ENCODE measurements around the gene RCOR1. TPM values are rescaled to one million over a fixed set of nuclear protein-coding genes. Genes with fewer than 3 reads are reported as not detected.
"Not testable (repeated sequence)": the region's sequence is repeated elsewhere in the genome, so short reads cannot be mapped to it uniquely, and the experiment has no call there.

Gene RCOR1
- total RNA-seq, 4 donors from 2014 or later, result 11.6 to 15.6 (median 14.0) TPM

DNA sequence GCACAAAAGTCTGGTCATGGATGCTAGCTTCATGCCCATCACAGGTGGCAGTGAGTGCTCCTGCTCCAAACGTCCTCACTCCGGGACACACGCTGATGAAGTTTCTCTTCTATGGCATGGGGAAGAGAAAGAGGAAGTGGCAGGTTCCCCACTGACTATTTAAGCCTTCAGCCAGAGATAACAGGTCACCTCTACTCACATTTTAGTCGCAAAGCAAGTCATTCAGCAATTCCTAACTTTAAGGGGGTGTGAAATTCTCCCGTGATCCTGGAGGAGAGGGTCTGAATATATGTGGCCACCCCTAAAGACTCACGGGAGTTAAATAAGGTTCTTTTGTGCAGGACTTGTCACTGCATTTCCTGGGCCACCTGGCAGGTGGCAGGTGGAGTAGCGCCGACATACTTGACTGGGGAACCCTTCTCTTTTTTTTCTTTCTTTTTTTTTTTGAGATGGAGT, 18.8 kb upstream of the RCOR1 start:
- no peak for ATAC-seq
- 59 to 93% methylated on average over 3 to 8 of the region's 8 CpGs for WGBS, 2 donors (ENCODE audit: low coverage in 1 of 2)
- no peaks in the 10 kb centered on the region for H3K4me1 ChIP-seq
- H3K4me3 ChIP-seq, result no peak overlapping the region
- H3K27ac ChIP-seq, result no peak overlapping the region
- H3K36me3 ChIP-seq, result no peaks in the 10 kb centered on the region
- H3K9me3 ChIP-seq, result no peaks in the 10 kb centered on the region
- TF ChIP-seq EP300 (IDR thresholded peaks at IDR 0.05), result no peak
- TF ChIP-seq, protein P1, sequence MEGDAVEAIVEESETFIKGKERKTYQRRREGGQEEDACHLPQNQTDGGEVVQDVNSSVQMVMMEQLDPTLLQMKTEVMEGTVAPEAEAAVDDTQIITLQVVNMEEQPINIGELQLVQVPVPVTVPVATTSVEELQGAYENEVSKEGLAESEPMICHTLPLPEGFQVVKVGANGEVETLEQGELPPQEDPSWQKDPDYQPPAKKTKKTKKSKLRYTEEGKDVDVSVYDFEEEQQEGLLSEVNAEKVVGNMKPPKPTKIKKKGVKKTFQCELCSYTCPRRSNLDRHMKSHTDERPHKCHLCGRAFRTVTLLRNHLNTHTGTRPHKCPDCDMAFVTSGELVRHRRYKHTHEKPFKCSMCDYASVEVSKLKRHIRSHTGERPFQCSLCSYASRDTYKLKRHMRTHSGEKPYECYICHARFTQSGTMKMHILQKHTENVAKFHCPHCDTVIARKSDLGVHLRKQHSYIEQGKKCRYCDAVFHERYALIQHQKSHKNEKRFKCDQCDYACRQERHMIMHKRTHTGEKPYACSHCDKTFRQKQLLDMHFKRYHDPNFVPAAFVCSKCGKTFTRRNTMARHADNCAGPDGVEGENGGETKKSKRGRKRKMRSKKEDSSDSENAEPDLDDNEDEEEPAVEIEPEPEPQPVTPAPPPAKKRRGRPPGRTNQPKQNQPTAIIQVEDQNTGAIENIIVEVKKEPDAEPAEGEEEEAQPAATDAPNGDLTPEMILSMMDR (IDR thresholded peaks at IDR 0.05), result no peak
- no peak for TF ChIP-seq POLR2AphosphoS5 (IDR thresholded peaks at IDR 0.05)
- no peak for TF ChIP-seq POLR2A (IDR thresholded peaks at IDR 0.05)
- no peaks in the 10 kb centered on the region for H3K27me3 ChIP-seq

DNA sequence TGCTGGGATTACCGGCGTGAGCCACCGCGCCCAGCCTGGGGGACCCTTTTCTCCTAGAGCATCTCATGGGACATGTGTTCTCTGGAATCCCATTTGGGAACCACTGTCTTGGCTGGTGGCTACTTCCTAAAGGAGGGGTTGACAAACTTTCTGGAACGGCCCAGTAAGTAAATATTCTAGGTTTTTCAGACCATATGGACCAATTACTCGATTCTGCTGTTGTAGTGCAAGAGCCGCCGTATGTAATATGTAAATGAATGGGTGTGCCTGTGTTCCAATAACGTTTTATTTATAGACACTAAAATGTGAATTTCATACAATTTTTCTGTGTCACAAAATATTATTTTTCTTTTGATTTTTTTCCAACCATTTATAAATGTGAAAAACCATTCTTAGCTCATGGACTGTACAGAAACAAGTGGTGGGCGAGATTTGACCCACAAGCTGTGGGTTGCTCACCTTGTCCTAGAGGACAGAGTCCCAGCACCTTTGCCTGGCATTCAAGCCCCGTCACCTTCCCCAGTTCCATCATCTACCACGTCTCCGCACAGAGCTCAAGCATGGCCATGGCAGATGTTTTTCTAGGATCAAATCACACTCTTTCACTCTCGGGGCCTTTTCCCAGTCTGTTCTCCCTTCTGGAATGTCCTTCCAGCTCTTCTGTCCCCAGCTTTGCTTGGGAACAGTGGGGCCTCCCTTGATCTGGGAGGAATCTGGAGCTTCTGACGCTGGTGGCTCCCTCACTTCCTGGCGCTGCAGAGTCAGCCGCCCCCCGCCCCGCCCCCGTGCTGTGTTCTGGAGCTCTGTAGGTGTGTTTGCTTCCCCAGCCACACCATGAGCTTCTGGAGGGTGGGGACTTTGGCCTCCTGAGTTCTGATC, 17.9 kb upstream of the RCOR1 start:
- Histone ChIP-seq H3K27ac (no peak overlapping the region), H3K4me1 (no peaks in the 10 kb centered on the region), H3K9me3 (no peaks in the 10 kb centered on the region), H3K27me3 (no peaks in the 10 kb centered on the region), H3K4me3 (no peak overlapping the region), H3K36me3 (no peaks in the 10 kb centered on the region)
- WGBS, 2 donors (ENCODE audit: low coverage in 1 of 2), result 78 to 86% methylated on average over 11 to 12 of the region's 20 CpGs
- TF ChIP-seq POLR2AphosphoS5 (IDR thresholded peaks at IDR 0.05) (no peak), EP300 (IDR thresholded peaks at IDR 0.05) (no peak), POLR2A (IDR thresholded peaks at IDR 0.05) (no peak)
- TF ChIP-seq, protein P1 (IDR thresholded peaks at IDR 0.05), result no peak
- no peak for ATAC-seq

DNA sequence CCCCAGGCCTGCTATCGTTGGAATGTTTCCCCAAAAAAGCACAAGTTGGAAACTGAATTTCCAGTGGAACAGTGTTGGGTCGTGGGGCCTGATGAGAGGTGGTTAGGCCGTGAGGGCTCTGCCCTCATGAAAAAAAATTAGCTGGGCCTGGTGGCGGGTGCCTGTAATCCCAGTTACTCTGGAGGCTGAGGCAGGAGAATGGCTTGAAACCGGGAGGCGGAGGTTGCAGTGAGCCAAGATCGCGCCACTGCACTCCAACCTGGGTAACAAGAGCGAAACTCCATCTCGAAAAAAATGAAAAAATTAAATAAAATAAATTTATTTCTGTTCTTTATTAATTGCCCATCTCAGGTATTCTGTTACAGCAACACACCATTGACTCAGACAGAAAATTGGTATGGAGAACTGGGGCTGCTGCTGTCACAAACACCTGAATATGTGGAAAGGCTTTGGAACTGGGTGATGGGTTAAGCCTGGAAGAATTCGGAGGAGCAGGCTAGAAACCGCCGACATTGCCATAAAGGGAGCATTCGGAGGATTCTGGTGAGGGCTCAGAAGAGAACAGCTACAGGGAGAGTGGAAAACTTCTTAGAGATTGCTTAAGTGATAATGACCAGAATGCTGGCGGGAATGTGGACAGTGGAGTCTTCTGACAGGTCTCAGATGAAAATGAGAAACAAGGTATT, 17.1 kb upstream of the RCOR1 start:
- Histone ChIP-seq H3K27ac (no peak overlapping the region), H3K27me3 (no peaks in the 10 kb centered on the region), H3K4me3 (no peak overlapping the region), H3K4me1 (no peaks in the 10 kb centered on the region), H3K36me3 (no peaks in the 10 kb centered on the region), H3K9me3 (no peaks in the 10 kb centered on the region)
- no peak for ATAC-seq
- WGBS, 2 donors (ENCODE audit: low coverage in 1 of 2), result 62 to 90% methylated on average over 6 to 12 of the region's 15 CpGs
- TF ChIP-seq POLR2AphosphoS5 (IDR thresholded peaks at IDR 0.05), result no peak
- TF ChIP-seq, protein P1 (IDR thresholded peaks at IDR 0.05), result no peak
- TF ChIP-seq POLR2A (IDR thresholded peaks at IDR 0.05), result no peak
- TF ChIP-seq EP300 (IDR thresholded peaks at IDR 0.05), result no peak

DNA sequence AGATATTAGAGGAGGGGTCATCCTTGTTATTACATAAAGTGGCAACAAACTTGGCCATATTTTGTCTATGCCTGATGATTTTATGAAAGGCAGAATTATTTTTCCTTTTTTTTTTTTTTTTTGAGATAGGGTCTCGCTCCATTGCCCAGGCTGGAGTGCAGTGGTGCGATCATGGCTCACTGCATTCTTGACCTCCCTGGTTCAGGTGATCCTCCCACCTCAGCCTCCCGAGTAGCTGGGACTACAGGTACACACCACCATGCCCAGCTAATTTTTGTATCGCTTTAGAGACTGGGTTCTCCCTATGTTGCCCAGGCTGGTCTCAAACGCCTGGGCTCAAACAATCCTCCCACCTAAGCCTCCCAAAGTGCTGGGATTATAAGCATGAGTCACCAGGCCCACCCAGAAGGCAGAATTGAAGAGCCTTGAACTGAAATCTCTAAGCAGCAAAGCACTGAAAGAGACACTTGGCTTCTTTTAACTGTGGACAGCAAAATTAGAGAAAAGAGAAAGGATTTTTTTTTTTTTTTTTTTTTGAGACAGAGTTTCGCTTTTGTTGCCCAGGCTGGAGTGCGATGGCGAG, 16.5 kb upstream of the RCOR1 start:
- H3K36me3 ChIP-seq, H3K27me3 ChIP-seq, H3K27ac ChIP-seq, H3K4me3 ChIP-seq, H3K9me3 ChIP-seq, ATAC-seq, H3K4me1 ChIP-seq: not testable (repeated sequence)
- 75 to 86% methylated on average over 4 to 7 of the region's 8 CpGs for WGBS, 2 donors (ENCODE audit: low coverage in 1 of 2)

DNA sequence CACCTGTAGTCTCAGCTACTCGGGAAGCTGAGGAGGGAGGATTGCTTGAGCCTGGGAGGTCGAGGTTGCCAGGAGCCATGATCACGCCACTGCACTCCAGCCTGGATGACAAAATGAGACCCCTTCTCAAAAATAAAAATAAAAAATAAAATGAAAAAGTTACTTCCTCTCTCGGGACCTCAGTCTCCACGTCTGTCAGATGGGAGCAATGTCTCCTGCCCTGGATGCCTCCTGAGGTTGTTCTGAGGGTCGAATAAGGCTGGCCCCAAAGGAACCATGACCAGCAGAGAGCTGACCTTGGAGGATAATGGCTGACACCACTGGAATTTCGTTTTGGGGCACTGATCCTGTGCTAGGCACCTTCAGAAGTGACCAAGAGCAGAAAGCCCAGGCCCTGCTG, 13.6 kb upstream of the RCOR1 start:
- Histone ChIP-seq H3K36me3 (no peaks in the 10 kb centered on the region), H3K27me3 (peaks cover 14% of the 10 kb centered on the region), H3K9me3 (no peaks in the 10 kb centered on the region), H3K4me1 (no peaks in the 10 kb centered on the region), H3K4me3 (no peak overlapping the region), H3K27ac (no peak overlapping the region)
- ATAC-seq, result no peak
- no peak for TF ChIP-seq POLR2AphosphoS5 (IDR thresholded peaks at IDR 0.05)
- TF ChIP-seq EP300 (IDR thresholded peaks at IDR 0.05), result no peak
- no peak for TF ChIP-seq POLR2A (IDR thresholded peaks at IDR 0.05)
- TF ChIP-seq, protein P1 (IDR thresholded peaks at IDR 0.05), result no peak
- WGBS, 2 donors (ENCODE audit: low coverage in 1 of 2), result 75 to 94% methylated on average over 4 to 5 of the region's 7 CpGs
